GM18508 (cell line): ENCODE results near the gene NANP.
"Not testable (repeated sequence)": the region's sequence is repeated elsewhere in the genome, so short reads cannot be mapped to it uniquely, and the experiment has no call there.

Experiments used
- ATAC-seq: cut with Tn5 transposase; IDR thresholded peaks from one replicate; pipeline ENCODE4 v1.9.1; 2021; ENCODE audit warnings: moderate number of reproducible peaks; ENCODE audit not compliant: insufficient read depth, unreplicated experiment

Gene NANP, protein sequence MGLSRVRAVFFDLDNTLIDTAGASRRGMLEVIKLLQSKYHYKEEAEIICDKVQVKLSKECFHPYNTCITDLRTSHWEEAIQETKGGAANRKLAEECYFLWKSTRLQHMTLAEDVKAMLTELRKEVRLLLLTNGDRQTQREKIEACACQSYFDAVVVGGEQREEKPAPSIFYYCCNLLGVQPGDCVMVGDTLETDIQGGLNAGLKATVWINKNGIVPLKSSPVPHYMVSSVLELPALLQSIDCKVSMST

DNA sequence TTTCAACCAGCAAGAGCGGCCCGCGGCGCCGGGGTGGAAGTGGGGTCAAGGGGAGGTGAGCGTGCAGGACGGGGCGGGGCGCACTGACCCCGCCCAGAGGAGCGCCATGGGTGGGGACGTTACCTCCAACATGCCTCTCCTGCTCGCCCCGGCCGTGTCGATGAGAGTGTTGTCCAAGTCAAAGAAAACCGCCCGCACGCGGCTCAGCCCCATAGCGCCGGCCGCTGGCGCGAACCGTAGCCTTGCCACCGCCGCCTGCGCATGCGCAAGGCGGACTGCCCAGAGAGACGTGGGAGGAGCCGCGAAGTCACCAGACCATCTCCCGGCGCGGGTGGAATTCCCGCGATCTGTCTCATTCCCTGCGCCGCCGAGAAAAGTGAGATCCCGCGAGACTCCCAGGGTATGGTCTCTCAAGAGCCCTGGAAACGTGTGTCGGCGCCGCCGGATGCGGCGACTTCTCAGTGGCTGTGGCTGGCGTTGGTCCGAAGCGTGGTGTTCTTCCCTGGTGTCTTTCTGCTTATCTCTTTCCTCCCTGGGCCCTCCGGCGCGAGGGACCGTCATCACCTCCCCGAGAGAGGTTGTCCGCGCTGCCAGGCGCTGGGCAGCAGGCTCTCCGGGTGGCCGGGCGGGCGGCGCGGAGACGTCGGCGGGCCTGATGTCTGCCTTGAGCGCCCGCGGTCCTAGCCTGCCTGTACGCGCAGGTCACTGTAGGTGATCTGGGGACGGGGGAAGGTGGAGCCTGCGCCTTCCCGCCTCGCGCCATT lies at the start of gene NANP:
TSS of gene NANP (minus strand) at position 279 of the 764 bp plus-strand sequence. CDS start at position 213, 66 bp downstream.
- peak; percentile 71 for ATAC-seq

DNA sequence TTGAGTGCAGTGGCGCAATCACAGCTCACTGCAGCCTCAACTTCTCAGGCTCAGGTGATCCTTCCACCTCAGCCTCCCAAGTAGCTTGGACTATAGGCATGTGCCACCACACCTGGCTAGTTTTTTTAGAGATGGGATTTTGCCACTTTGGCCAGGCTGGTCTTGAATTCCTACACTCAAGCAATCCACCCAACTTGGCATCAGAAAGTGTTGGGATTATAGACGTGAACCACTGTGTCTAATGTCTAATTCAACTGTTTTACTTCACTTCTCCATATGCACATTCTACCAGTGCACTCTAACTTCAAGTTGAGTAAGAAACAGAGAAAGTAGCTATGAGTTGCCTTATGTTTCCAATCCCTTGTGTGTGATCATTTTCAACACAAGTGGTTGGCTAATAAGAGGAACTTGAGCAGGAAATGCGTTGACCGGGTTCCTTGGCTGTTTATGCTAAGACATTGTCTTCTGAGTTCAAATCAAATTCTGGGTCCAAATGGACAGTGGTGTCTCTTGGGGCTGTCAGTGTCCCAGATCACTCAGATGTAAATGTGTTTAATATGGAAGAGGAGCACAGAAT lies 48.9 kb upstream of the NANP start:
- no peak for ATAC-seq

DNA sequence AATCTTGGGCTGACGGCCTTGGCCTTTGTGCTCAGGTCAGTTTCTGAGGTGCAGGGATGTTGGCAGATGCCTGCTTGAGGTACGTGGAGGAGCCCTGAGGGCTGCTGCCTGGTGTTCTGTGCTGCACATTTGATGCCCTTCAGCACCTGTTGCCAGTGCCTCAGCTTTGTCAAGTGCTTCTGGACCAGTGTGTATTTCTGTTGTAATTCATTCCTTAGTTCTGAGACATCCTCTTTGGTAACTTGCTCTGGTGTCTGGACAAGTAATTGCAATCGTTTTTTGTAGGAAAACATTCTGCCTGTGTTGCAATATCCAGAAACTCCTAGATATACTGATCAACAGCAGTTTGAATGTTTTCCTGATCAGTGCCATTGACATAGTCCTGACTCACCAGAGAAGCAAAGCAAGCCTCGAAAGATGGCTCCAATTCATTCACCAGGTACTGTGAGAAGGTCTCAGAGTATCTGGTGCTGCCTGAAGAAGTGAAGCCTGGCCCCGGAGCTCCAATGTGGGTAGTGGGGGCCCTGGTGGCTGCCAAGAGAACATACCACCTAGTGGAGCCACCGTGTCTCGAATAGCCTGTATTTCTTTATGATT lies 46.1 kb upstream of the NANP start:
- ATAC-seq = no peak

DNA sequence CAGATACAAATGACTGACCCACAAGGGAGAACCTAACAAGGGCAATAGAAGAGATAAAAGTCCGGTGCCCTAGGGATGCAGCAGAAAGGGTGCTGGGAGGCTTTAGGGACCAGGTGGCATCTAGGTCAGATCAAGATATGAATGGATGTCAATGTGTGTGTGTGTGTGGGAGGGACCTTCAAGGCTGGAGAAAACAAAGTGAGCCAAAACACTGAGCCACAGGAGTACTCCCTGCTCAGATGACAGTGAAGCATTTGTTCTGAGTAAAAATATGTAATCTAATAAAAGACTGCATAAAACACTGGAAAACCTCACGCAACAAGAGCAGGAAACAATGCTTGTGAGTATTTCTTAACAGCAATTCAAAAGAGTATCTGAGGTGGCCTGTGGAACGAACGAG lies 44.6 kb upstream of the NANP start:
- ATAC-seq = no peak

DNA sequence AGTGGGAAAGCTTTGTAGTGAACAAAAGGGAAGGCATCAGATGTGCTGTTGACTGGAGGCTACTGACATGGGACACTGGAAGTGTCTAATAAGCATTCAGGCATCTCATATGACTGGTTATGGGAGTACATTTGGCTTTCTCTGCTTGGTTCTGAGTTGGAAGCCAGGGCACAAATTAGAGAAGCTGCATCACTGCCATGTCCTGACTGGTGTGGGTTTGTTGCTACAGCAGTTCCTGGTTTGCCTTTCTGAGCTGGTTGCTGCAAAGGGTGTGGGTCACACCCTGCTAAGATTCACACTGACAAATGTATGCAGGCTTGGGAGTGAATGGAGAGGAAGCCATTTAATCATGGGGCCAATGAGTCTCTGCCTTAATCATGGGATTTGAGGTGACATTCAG lies 36.2 kb upstream of the NANP start:
- no peak for ATAC-seq

DNA sequence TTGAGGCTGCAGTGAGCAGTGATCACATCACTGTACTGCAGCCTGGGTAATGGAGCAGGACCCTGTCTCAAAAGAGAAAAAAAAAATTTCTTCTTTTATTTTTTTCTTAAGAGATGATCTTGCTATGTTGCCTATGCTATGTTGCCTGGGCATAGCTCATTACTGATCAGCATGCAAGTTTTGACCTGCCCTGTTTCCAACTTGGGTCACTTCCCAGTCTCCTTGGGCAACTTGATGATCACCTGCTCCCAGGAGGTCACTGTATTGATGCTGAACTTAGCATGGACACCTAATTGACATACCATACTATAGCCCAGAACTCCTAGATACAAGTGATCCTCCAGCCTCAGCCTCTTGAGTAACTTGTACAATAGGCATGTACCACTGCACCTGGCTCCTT lies 30.7 kb upstream of the NANP start:
- no peak for ATAC-seq

- not testable (repeated sequence) for ATAC-seq
These were observed 29.1 kb upstream of the NANP start for GRCh38 chr20:25652866-25653265.

GRCh38 chr20:25644814-25645213 lies 21.0 kb upstream of the NANP start:
- no peak for ATAC-seq

GRCh38 chr20:25643716-25644115 lies 19.9 kb upstream of the NANP start:
- ATAC-seq = no peak

GRCh38 chr20:25637247-25637646 lies 13.4 kb upstream of the NANP start:
- no peak for ATAC-seq

- no peak for ATAC-seq
These were observed 9.4 kb upstream of the NANP start for GRCh38 chr20:25632940-25633790.

- not testable (repeated sequence) for ATAC-seq
These were observed 6.8 kb upstream of the NANP start for GRCh38 chr20:25630615-25631014.

DNA sequence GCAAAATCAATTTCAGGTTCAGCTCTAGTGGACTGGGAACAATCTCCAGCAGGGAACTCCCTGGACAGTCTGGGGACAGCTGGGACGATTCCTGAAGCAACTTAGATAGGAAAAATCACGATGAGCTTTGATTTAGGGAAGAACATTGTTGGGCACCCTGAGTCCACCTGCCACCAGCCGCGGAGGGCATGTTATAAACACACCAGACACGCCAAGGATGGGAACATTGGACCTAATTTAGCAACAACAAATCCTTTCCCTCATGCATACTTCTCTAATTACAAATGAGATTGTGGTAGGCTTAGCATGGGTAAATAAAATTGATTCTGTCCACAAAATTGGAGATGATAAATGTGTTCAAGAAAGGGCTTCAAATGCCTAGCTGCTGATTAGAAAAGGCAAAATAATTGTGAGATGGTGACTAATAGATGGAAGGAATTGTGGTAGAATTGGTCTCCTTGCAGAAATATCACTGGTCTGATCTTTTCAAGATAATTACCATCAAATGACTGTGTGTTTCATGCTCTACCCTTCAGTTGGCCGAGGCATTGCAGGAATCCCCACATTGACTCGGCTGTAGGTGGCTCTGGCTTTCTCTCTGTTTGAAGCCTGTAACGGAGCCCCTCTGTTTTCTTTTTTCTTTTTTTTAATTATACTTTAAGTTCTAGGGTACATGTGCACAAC lies 6.1 kb upstream of the NANP start:
- ATAC-seq = no peak

DNA sequence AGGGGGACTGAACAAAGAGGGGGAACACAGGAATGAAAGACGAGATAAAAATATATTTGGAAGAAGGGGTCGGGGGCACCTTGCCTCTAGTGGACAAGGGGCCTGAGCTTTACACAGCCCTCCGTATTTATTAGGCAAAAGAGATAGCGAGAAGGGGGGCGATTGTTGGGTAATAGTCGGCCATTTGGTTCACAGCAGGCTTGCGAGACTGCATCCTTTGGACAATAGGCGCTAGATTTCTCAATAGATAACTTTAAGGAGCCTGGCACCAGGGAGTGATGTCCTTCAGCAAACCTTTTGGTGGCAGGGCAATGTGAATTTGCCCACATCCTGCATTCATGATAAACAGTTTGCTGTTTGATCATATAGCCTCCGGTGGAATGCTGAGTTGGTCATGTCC lies 3.0 kb upstream of the NANP start:
- no peak for ATAC-seq

GRCh38 chr20:25624500-25624939 lies 706 bp upstream of the NANP start:
- ATAC-seq = no peak

- ATAC-seq = peak; percentile 13
These were observed 534 bp downstream of the NANP start for GRCh38 chr20:25623225-25623735.

- no peak for ATAC-seq
These were observed 1.2 kb downstream of the NANP start for GRCh38 chr20:25622450-25623224.

DNA sequence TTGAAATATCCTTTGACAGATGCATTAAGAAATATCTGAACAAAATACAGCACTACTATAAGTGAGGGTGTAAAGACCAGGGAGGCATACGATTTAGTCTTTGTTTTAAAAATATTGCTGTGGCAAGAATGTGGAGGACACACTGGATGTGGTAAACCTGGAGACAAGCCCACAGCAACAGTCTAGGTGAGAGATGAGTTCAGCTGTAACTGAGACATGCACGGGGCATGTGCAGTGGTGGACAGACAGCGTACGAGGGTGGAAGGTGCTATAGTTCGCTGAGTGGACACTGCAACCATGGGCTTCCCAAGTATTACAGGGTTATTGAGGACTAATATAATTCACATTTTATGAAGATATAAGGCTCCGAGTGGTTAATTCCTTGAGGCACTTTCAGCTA lies 1.8 kb downstream of the NANP start:
- no peak for ATAC-seq

- no peak for ATAC-seq
These were observed 4.3 kb downstream of the NANP start for GRCh38 chr20:25619514-25619913.
